ENCODE measurements around the gene ACYP2. TPM values are rescaled to one million over a fixed set of nuclear protein-coding genes. Genes with fewer than 3 reads are reported as not detected.

ACYP2 gene
- total RNA-seq, 8 experiments from 2014 or later, result 12.3 to 29.2 (median 20.3) TPM

- H3K27ac ChIP-seq, result peak overlapping the region; percentile 40 to 55
- no peak for ATAC-seq (replicated peaks in 6 of 8)
- in situ Hi-C loops (cut with MboI; ENCODE audit: low pct_unique_long_range_greater_than_20kb in 2 of 9, low sequenced_read_pairs in 9 of 9, unreplicated experiment in 9 of 9), result no loop called here
- H3K4me1 ChIP-seq (replicated peaks in 1 of 2), result peaks cover 8 to 15% of the 10 kb centered on the region in 2 donors
- 9 to 100% (median 50%) methylated on average over 1 to 12 of the region's 17 CpGs for WGBS, 10 experiments
- peak overlapping the region; percentile 34 to 41 (median 39) for H3K4me3 ChIP-seq
Measured at GRCh38 chr2:54330926-54331835, 215.8 kb downstream of the ACYP2 start.

- no peak overlapping the region for H3K4me3 ChIP-seq
- no peak for ATAC-seq (replicated peaks in 6 of 8)
- in situ Hi-C loops (cut with MboI; ENCODE audit: low pct_unique_long_range_greater_than_20kb in 2 of 9, low sequenced_read_pairs in 9 of 9, unreplicated experiment in 9 of 9), result no loop called here
- no peak overlapping the region for H3K27ac ChIP-seq
- peaks cover 13 to 15% of the 10 kb centered on the region in 2 donors for H3K4me1 ChIP-seq (replicated peaks in 1 of 2)
- 67 to 100% (median 81%) methylated on average over 1 to 3 of the region's 3 CpGs; no CpG with 5 or more reads in 1 of the 10 experiments for WGBS, 10 experiments
Measured at GRCh38 chr2:54332386-54332785, 217.0 kb downstream of the ACYP2 start.

- Histone ChIP-seq H3K27ac (no peak overlapping the region), H3K4me1 (replicated peaks in 1 of 2) (peaks cover 2 to 5% of the 10 kb centered on the region in 2 donors), H3K4me3 (no peak overlapping the region)
- in situ Hi-C loops (cut with MboI; ENCODE audit: low pct_unique_long_range_greater_than_20kb in 2 of 9, low sequenced_read_pairs in 9 of 9, unreplicated experiment in 9 of 9), result no loop called here
- 88 to 100% (median 89%) methylated on average over 1 of the region's 1 CpG; no CpG with 5 or more reads in 7 of the 10 experiments for WGBS, 10 experiments
- peak; percentile 52 to 75 (median 68) for ATAC-seq (replicated peaks in 6 of 8)
Measured at GRCh38 chr2:54336136-54336976, 220.9 kb downstream of the ACYP2 start.

- in situ Hi-C loops (cut with MboI; ENCODE audit: low pct_unique_long_range_greater_than_20kb in 2 of 9, low sequenced_read_pairs in 9 of 9, unreplicated experiment in 9 of 9), result no loop called here
- peaks cover 4 to 5% of the 10 kb centered on the region in 2 donors for H3K4me1 ChIP-seq (replicated peaks in 1 of 2)
- peak in 7 of 8 experiments; percentile 12 to 51 (median 37) for ATAC-seq (replicated peaks in 6 of 8)
- H3K4me3 ChIP-seq, result no peak overlapping the region
- H3K27ac ChIP-seq, result no peak overlapping the region
- WGBS, 10 experiments, result 25 to 71% (median 60%) methylated on average over 1 of the region's 1 CpG; no CpG with 5 or more reads in 3 of the 10 experiments
Measured at GRCh38 chr2:54336977-54337255, 221.5 kb downstream of the ACYP2 start.

DNA sequence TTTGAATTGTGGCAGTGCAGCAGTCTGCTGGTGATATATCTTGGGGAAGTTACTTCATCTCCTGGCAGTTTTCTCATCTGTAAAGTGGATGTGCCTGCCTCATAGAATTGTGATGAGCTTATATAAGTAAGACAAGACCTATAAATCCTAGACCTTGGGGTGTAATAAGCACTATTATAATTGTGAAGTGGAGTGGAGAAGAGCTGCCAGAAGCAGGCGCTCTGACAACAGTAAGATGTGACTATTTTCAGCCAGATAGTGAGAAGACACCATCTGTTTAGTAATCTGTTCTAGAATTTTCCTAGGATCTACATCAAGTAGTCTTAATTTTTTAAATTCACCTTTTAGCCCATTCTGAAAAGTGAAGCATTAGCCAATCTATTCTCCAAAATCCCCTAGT lies 226.2 kb downstream of the ACYP2 start:
- in situ Hi-C loops (cut with MboI; ENCODE audit: low pct_unique_long_range_greater_than_20kb in 2 of 9, low sequenced_read_pairs in 9 of 9, unreplicated experiment in 9 of 9), result no loop called here
- ATAC-seq (replicated peaks in 6 of 8), result peak in 6 of 8 experiments; percentile 16 to 62 (median 36)
- Histone ChIP-seq H3K27ac (no peak overlapping the region), H3K4me3 (no peak overlapping the region), H3K4me1 (replicated peaks in 1 of 2) (peaks cover 5% of the 10 kb centered on the region in 2 donors)
- WGBS, 10 experiments, result 40 to 85% (median 71%) methylated on average over 1 of the region's 1 CpG; no CpG with 5 or more reads in 4 of the 10 experiments

GRCh38 chr2:54342603-54343002 lies 227.2 kb downstream of the ACYP2 start:
- Histone ChIP-seq H3K4me1 (replicated peaks in 1 of 2) (peaks cover 0 to 5% of the 10 kb centered on the region in 2 donors), H3K4me3 (no peak overlapping the region), H3K27ac (no peak overlapping the region)
- in situ Hi-C loops (cut with MboI; ENCODE audit: low pct_unique_long_range_greater_than_20kb in 2 of 9, low sequenced_read_pairs in 9 of 9, unreplicated experiment in 9 of 9), result no loop called here
- peak in 1 of 8 experiments; percentile 20 for ATAC-seq (replicated peaks in 6 of 8)
- WGBS, 10 experiments, result 94 to 100% (median 100%) methylated on average over 2 of the region's 2 CpGs; no CpG with 5 or more reads in 2 of the 10 experiments

DNA sequence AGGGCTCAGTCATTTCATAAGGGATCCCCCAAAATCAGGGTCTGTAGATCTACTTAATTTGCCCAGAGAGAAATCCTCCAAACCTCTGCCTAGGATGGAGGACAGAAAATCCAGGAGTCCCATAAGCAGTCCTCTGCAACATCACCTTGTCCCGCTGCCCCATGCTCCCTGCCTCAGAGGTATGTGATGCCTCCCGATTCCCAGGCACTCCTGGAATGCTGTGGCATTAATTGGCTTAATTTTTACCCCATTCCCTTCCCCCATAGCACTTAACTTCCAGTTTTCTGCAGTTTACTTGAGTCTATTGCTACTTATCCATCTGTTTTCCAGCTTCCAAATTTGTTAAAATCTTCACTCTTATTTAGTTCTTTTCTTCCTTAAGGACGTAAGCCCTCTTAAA lies 232.2 kb downstream of the ACYP2 start:
- H3K4me3 ChIP-seq, result no peak overlapping the region
- ATAC-seq (replicated peaks in 6 of 8), result no peak
- WGBS, 10 experiments, result 78 to 100% (median 86%) methylated on average over 1 to 3 of the region's 3 CpGs; no CpG with 5 or more reads in 1 of the 10 experiments
- H3K4me1 ChIP-seq (replicated peaks in 1 of 2), result no peaks in the 10 kb centered on the region
- in situ Hi-C loops (cut with MboI; ENCODE audit: low pct_unique_long_range_greater_than_20kb in 2 of 9, low sequenced_read_pairs in 9 of 9, unreplicated experiment in 9 of 9), result no loop called here
- no peak overlapping the region for H3K27ac ChIP-seq

GRCh38 chr2:54348646-54349045 lies 233.2 kb downstream of the ACYP2 start:
- WGBS, 10 experiments, result 0 to 100% (median 71%) methylated on average over 1 to 2 of the region's 2 CpGs; no CpG with 5 or more reads in 1 of the 10 experiments
- peak in 1 of 8 experiments; percentile 64 for ATAC-seq (replicated peaks in 6 of 8)

DNA sequence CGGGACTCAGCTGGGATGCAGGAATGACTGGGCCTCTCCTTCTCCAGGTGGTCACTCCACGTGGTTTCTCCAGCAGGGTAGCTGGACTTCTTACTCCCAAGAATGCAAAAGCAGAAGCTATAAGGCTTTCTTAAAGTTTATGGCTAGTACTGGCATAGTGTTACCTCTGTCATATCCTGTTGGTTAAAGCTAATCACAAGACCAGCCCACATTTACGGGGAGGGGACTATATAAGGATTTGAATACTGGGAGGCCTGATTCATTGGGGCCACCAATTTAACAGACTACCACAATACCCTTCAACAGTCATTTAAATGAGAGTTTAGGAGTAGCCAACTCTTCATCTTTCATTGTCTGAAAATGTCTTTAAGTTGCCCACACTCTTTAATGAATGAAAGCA lies 235.0 kb downstream of the ACYP2 start:
- H3K4me1 ChIP-seq (replicated peaks in 1 of 2), result no peaks in the 10 kb centered on the region
- H3K4me3 ChIP-seq, result no peak overlapping the region
- WGBS, 10 experiments, result 60 to 93% (median 81%) methylated on average over 2 of the region's 3 CpGs; no CpG with 5 or more reads in 4 of the 10 experiments
- in situ Hi-C loops (cut with MboI; ENCODE audit: low pct_unique_long_range_greater_than_20kb in 2 of 9, low sequenced_read_pairs in 9 of 9, unreplicated experiment in 9 of 9), result no loop called here
- no peak for ATAC-seq (replicated peaks in 6 of 8)
- no peak overlapping the region for H3K27ac ChIP-seq

More at GRCh38 chr2:54348646-54349045, 233.2 kb downstream of the ACYP2 start:
- no peak overlapping the region for H3K4me3 ChIP-seq
- H3K27ac ChIP-seq, result no peak overlapping the region
- no peaks in the 10 kb centered on the region for H3K4me1 ChIP-seq (replicated peaks in 1 of 2)
- in situ Hi-C loops (cut with MboI; ENCODE audit: low pct_unique_long_range_greater_than_20kb in 2 of 9, low sequenced_read_pairs in 9 of 9, unreplicated experiment in 9 of 9), result no loop called here

GRCh38 chr2:54353216-54353615 lies 237.8 kb downstream of the ACYP2 start:
- no peak overlapping the region for H3K27ac ChIP-seq
- ATAC-seq (replicated peaks in 6 of 8), result peak in 1 of 8 experiments; percentile 22
- in situ Hi-C loops (cut with MboI; ENCODE audit: low pct_unique_long_range_greater_than_20kb in 2 of 9, low sequenced_read_pairs in 9 of 9, unreplicated experiment in 9 of 9), result no loop called here
- WGBS, 10 experiments, result 60 to 100% (median 75%) methylated on average over 1 to 4 of the region's 5 CpGs; no CpG with 5 or more reads in 2 of the 10 experiments
- H3K4me3 ChIP-seq, result no peak overlapping the region
- no peaks in the 10 kb centered on the region for H3K4me1 ChIP-seq (replicated peaks in 1 of 2)
